ENCODE measurements around the gene WBP2. TPM values are rescaled to one million over a fixed set of nuclear protein-coding genes. Genes with fewer than 3 reads are reported as not detected.

Gene WBP2
- total and polyA plus RNA-seq, 9 of the 15 experiments (the other 6 are each of a cell fraction or from before 2014, with no cell fraction given) = 2.2 to 74.3 (median 20.0) TPM

DNA sequence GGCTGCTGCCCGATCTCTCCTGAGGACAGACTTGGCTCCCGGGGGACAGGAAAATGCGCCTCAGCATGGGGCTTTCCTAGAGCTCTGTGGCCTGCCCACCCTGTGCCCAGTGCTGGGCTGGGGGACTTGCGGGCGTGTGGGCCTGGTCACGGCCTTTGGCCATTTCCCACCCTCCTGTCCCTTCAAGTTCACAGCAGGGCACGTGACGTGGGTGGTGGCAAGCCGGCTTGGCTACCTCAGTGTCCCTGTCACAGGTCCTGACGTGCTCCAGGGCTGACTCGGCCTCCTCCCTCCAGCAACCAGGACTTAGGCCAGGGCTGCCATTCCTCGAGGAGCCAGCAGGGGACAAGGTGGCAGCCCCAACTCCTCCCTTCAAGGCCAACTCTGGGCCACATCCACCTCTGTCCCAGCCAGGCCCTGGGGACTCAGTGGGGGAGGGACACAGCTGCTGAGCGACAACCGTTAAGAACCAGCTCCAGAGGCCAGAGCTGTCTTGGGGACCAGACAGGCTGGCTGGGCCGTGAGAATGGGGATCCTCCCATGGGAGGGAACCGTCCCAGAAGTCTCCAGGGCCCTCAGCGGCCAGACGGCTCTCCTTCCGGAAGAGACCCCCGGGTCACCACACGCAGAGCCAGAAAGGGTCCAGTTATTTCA, 9.9 kb downstream of the WBP2 start:
- FAIRE-seq (peak; percentile 99), DNase-seq (ENCODE audit: extremely low read depth in 1 of 4, low spot score in 3 of 4) (peak; percentile 79 to 98 (median 87)), ATAC-seq (peak; percentile 85)
- 3% methylated on average over 21 of the region's 21 CpGs for WGBS (ENCODE audit: insufficient coverage, low coverage, missing lambda C conversion rate)
- H3K9ac ChIP-seq (ENCODE audit: insufficient read depth in 1 of 2, low read depth in 2 of 2, low read length in 2 of 2) = peak overlapping the region; percentile 95 to 98
- no peaks in the 10 kb centered on the region for H4K20me1 ChIP-seq (replicated peaks; ENCODE audit: control insufficient read depth, insufficient read depth, low read length)
- H3K36me3 ChIP-seq (ENCODE audit: control insufficient read depth, insufficient read depth, low read length) = peaks cover 61% of the 10 kb centered on the region
- CTCF ChIA-PET (ENCODE audit: low intra/inter-chr PET ratio) = interaction anchor here (0.6 kb wide), 1 partner anchor 83 kb away, joined by 3 read pairs; no protein-coding TSS in a partner anchor
- peaks cover 39 to 87% of the 10 kb centered on the region in 2 experiments for H3K4me1 ChIP-seq (replicated peaks in 1 of 2; ENCODE audit: control insufficient read depth in 2 of 2, insufficient read depth in 2 of 2, low read length in 2 of 2)
- H3K4me2 ChIP-seq (ENCODE audit: insufficient read depth, low read length) = peak overlapping the region; percentile 99
- POLR2A ChIA-PET = interaction anchor here (0.6 to 8.5 kb wide), 18 partner anchors 10 to 554 kb away, joined by 3 to 145 read pairs (median 4); partner anchors contain the start of genes TRIM65 and WBP2
- BruUV-seq (replicated peaks) = no TSS peak
- no peaks in the 10 kb centered on the region for H3K27me3 ChIP-seq (ENCODE audit: control insufficient read depth in 2 of 2, insufficient read depth in 2 of 2, low read length in 2 of 2)
- H3K27ac ChIP-seq (ENCODE audit: extremely low read depth, low read depth, low read length) = peak overlapping the region; percentile 95
- no peaks in the 10 kb centered on the region for H3K9me1 ChIP-seq (ENCODE audit: control insufficient read depth, insufficient read depth, low read length)
- peaks cover 49% of the 10 kb centered on the region for H3K79me2 ChIP-seq (ENCODE audit: control insufficient read depth, insufficient read depth, low read length)
- H2AFZ ChIP-seq (ENCODE audit: low read depth, low read length) = peak overlapping the region; percentile 38
- H3K4me3 ChIP-seq = peak overlapping the region; percentile 69
- no peaks in the 10 kb centered on the region for H3K9me3 ChIP-seq (replicated peaks; ENCODE audit: control insufficient read depth, insufficient read depth, low read depth, low read length)
- intact Hi-C loops (cut with micrococcal nuclease) = loop anchor here (5.0 kb wide), 2 partner anchors 68 to 83 kb away; a partner anchor contains a TSS
- in situ Hi-C loops (cut with MboI) = no loop called here
- TF ChIP-seq OTX1 (CRISPR knock-in tag; IDR thresholded peaks at IDR 0.05) (peak; percentile 82), ILK (tag; IDR thresholded peaks at IDR 0.05; ENCODE audit: borderline replicate concordance, low read depth) (no peak), RFX1 (IDR thresholded peaks at IDR 0.05) (no peak), NR2C2 (CRISPR knock-in tag; IDR thresholded peaks at IDR 0.05) (no peak), NR2C2 (tag; IDR thresholded peaks at IDR 0.05) (0 out of 2 replicates have a peak, but pooled peaks have one; percentile 23), HCFC1 (IDR thresholded peaks at IDR 0.05; ENCODE audit: low read depth, low read length) (peak; percentile 53), SMARCB1 (IDR thresholded peaks at IDR 0.05; ENCODE audit: insufficient read length, low read depth) (no peak), ZKSCAN8 (CRISPR knock-in tag; IDR thresholded peaks at IDR 0.05) (no peak), RCOR1 (IDR thresholded peaks at IDR 0.05; ENCODE audit: borderline replicate concordance in 1 of 2, low read depth in 2 of 2, low read length in 2 of 2) (peak; percentile 75 to 93; a peak in 3 of 4 replicates), ZNF79 (CRISPR knock-in tag; IDR thresholded peaks at IDR 0.05; ENCODE audit: low read depth) (no peak), MTA3 (IDR thresholded peaks at IDR 0.05; ENCODE audit: borderline replicate concordance) (peak; percentile 93)
- TF ChIP-seq, protein P1, sequence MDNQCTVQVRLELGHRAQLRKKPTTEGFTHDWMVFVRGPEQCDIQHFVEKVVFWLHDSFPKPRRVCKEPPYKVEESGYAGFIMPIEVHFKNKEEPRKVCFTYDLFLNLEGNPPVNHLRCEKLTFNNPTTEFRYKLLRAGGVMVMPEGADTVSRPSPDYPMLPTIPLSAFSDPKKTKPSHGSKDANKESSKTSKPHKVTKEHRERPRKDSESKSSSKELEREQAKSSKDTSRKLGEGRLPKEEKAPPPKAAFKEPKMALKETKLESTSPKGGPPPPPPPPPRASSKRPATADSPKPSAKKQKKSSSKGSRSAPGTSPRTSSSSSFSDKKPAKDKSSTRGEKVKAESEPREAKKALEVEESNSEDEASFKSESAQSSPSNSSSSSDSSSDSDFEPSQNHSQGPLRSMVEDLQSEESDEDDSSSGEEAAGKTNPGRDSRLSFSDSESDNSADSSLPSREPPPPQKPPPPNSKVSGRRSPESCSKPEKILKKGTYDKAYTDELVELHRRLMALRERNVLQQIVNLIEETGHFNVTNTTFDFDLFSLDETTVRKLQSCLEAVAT (IDR thresholded peaks at IDR 0.05) = peak; percentile 14 to 72; a peak in 1 of 4 replicates
- TF ChIP-seq, protein P2, sequence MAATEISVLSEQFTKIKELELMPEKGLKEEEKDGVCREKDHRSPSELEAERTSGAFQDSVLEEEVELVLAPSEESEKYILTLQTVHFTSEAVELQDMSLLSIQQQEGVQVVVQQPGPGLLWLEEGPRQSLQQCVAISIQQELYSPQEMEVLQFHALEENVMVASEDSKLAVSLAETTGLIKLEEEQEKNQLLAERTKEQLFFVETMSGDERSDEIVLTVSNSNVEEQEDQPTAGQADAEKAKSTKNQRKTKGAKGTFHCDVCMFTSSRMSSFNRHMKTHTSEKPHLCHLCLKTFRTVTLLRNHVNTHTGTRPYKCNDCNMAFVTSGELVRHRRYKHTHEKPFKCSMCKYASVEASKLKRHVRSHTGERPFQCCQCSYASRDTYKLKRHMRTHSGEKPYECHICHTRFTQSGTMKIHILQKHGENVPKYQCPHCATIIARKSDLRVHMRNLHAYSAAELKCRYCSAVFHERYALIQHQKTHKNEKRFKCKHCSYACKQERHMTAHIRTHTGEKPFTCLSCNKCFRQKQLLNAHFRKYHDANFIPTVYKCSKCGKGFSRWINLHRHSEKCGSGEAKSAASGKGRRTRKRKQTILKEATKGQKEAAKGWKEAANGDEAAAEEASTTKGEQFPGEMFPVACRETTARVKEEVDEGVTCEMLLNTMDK (IDR thresholded peaks at IDR 0.05; ENCODE audit: borderline replicate concordance, insufficient read depth, low read depth, low read length, poor library complexity, severe bottlenecking) = peak; percentile 32
- TF ChIP-seq, protein P3, sequence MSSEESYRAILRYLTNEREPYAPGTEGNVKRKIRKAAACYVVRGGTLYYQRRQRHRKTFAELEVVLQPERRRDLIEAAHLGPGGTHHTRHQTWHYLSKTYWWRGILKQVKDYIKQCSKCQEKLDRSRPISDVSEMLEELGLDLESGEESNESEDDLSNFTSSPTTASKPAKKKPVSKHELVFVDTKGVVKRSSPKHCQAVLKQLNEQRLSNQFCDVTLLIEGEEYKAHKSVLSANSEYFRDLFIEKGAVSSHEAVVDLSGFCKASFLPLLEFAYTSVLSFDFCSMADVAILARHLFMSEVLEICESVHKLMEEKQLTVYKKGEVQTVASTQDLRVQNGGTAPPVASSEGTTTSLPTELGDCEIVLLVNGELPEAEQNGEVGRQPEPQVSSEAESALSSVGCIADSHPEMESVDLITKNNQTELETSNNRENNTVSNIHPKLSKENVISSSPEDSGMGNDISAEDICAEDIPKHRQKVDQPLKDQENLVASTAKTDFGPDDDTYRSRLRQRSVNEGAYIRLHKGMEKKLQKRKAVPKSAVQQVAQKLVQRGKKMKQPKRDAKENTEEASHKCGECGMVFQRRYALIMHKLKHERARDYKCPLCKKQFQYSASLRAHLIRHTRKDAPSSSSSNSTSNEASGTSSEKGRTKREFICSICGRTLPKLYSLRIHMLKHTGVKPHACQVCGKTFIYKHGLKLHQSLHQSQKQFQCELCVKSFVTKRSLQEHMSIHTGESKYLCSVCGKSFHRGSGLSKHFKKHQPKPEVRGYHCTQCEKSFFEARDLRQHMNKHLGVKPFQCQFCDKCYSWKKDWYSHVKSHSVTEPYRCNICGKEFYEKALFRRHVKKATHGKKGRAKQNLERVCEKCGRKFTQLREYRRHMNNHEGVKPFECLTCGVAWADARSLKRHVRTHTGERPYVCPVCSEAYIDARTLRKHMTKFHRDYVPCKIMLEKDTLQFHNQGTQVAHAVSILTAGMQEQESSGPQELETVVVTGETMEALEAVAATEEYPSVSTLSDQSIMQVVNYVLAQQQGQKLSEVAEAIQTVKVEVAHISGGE (CRISPR knock-in tag; IDR thresholded peaks at IDR 0.05) = peak in 1 of 3 experiments; percentile 56; a peak in 1 of 6 replicates

Measured in K562 (cell line).